ENCODE data around the gene RMI1.

RMI1 gene

DNA sequence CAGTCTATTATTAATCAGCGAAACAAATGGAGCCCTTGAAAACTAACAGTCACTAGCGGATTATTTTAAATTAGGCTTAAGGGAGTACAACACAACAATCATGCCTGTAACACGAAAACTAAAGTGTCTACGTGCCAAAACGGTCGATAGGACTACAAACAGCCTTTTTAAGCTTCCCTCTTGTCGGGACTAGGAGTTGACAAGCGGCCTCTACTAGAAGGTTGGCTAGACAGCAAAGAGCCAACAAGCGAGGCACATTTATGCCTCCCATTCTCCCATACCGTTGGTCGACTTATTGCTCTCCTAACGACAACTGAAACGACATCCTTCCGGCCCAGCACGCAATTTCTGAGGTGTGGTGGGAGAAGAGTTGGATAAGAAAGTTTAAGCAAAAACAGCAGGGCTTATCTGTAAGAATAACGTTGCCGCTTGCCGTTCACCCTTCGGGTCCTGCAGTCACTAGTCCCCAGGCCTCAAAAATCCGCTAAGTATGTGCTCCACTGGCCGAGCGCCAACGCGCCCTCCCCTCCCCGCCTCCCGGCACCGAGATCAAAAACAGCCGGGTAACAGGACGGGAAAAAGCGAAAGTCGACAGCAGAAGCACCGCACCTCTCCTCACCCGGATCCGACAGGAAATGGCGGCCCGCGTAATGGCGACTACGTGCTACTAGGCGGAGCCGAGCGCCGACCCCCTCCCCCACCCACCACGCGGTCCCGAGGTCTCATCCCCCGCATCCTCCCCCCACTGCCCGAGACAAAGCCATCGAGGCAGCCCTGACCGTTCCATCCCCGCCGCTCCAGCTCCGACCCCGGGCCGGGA, 1.4 kb upstream of the RMI1 start:
- H3K4me3 ChIP-seq (ENCODE audit: low read depth, low read length), result peak overlapping the region; percentile 98
- TF ChIP-seq, protein P1, sequence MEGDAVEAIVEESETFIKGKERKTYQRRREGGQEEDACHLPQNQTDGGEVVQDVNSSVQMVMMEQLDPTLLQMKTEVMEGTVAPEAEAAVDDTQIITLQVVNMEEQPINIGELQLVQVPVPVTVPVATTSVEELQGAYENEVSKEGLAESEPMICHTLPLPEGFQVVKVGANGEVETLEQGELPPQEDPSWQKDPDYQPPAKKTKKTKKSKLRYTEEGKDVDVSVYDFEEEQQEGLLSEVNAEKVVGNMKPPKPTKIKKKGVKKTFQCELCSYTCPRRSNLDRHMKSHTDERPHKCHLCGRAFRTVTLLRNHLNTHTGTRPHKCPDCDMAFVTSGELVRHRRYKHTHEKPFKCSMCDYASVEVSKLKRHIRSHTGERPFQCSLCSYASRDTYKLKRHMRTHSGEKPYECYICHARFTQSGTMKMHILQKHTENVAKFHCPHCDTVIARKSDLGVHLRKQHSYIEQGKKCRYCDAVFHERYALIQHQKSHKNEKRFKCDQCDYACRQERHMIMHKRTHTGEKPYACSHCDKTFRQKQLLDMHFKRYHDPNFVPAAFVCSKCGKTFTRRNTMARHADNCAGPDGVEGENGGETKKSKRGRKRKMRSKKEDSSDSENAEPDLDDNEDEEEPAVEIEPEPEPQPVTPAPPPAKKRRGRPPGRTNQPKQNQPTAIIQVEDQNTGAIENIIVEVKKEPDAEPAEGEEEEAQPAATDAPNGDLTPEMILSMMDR (IDR thresholded peaks at IDR 0.05; ENCODE audit: borderline replicate concordance, insufficient read depth, low read depth, low read length), result no peak

DNA sequence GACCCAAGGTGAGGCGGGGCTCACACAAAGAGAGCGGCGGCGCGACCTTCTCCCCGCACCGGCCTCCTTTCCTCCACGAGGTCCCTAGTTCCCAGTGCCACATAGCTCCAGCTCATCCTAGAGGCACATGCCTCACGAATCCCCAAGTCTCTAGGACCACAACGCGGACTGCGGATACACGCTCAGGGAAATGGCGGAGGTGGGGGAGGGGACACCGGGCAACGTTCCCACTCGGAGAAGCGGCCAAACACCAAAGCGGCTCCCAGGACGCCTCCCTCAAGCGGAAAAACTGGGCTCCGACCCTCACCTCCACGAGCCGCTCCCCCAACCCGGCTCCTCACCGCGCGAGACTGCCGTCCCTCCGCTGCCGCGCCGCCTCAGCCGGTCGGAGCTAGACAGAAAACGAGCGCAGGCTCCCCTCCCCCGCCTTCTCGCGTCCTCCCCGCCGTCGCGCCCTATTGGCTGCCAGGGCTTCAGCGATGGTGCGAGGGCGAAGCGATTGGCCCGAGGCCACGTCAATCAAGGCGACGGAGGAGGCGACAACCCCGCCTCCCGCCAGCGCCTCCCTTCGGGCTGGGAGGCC, 702 bp upstream of the RMI1 start, which contains the start of gene HNRNPK:
Gene HNRNPK, minus strand, starts transcription at position 404 of the 583 bp plus-strand sequence. CDS start 1,963 bp downstream, outside the sequence.
- peak within 1 kb of the TSS; percentile 98 for H3K4me3 ChIP-seq (ENCODE audit: low read depth, low read length)
- TF ChIP-seq, protein P1 (IDR thresholded peaks at IDR 0.05; ENCODE audit: borderline replicate concordance, insufficient read depth, low read depth, low read length), result no peak

DNA sequence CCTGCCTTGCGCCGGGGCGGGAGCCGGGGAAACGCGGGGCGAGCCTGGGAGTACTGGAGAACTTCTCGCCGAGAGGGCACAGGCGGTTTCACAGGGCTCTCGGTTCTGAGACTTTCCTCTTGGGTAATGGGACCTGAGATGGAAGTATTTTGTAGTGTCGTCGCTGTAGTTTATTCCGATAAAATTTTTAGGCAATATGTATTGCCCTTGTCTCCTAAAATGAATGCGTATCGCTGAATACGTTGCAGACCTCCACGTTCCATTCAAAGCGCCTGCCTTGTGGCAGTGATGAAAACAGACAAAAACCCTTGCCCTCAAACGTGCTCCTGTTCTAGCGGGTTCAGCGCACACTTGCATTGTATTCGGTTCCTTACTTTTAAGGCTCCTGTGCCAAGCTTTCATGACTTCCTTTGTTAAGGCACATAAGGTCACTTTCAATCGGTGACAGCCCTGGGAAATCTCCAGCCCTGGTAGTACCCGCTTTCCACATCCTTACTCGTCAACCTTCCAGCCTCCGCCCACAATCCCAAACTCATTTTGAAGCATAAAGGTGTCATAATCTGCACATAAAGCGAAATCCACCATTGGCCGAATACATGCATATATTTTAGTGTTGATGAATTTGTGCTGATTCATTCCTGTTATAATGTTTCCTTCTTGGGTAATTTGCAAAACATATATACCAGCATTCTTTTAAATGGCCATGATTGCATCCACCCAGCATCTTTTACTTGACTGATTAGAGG, 694 bp downstream of the RMI1 start:
- TF ChIP-seq, protein P1 (IDR thresholded peaks at IDR 0.05; ENCODE audit: borderline replicate concordance, insufficient read depth, low read depth, low read length), result no peak
- H3K4me3 ChIP-seq (ENCODE audit: low read depth, low read length), result peak overlapping the region; percentile 98

DNA sequence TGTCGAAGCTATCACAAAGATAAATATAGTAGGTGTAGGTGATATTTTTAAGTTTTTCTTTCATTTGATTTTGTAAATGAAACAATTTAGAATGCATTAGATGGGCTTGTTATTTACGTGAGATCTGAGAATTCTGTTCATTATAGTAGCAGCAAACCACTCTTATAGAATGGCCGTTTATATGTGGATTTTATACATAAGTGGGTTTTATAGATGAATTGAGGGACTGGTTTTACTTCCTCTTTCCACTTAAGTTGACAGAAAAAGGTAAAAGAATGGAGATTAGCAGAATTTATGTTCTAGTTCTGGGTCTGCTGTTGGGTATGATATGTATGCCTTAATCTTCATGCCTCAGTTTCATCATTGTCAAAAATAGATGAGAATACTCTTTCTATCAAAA, 5.6 kb downstream of the RMI1 start:
- TF ChIP-seq, protein P1 (IDR thresholded peaks at IDR 0.05; ENCODE audit: borderline replicate concordance, insufficient read depth, low read depth, low read length), result no peak
- no peak overlapping the region for H3K4me3 ChIP-seq (ENCODE audit: low read depth, low read length)

DNA sequence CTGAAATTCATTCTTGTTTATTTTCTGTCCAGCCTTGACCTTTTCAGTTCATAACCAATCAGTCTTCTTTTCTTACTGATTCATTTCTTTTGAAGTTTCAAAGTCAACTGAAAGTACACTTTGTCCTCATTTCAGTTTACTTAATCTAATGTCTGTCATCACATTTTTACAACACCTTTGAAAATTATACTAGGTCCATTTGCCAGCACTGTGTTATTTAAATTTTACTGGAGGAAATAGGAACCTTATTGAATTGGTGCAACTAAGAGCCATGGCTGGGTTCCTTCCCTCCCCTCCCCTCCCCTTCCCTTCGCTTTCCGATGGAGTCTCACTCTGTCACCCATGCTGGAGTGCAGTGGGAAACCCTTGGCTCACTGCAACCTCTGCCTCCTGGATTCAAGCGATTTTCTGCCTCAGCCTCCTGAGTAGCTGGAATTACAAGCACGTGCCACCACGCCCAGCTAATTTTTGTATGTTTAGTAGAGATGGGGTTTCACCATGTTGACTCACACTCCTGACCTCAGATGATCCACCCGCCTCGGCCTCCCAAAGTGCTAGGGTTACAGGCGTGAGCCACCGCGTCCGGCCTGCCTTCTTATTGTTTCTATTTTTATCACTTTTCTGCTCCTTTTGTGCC, 6.3 kb downstream of the RMI1 start:
- TF ChIP-seq, protein P1 (IDR thresholded peaks at IDR 0.05; ENCODE audit: borderline replicate concordance, insufficient read depth, low read depth, low read length), result no peak
- H3K4me3 ChIP-seq (ENCODE audit: low read depth, low read length), result no peak overlapping the region

DNA sequence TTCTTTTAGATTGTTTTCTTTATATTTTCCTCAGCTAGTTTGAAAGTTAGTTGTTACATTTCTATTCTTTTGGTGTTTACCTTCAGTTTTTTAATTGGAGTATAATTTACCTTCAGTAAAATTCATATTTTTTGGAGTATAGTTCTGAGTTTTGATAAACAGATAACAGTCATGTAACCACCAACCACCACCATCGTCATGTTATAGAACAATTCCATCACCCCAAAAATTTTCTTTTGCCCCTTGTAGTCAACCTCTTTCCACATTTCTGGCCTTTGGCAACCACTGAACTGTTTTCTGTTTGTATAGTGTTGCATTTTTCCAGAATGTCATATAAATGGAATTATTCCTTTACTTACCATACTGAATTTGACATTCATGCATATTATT, 6.8 kb downstream of the RMI1 start:
- TF ChIP-seq, protein P1 (IDR thresholded peaks at IDR 0.05; ENCODE audit: borderline replicate concordance, insufficient read depth, low read depth, low read length), result no peak
- no peak overlapping the region for H3K4me3 ChIP-seq (ENCODE audit: low read depth, low read length)

Measured in GM12875 (cell line).